Cardiac atrium fibroblast (primary cell): ENCODE results near the gene HLA-DRB1. TPM values are rescaled to one million over a fixed set of nuclear protein-coding genes. Genes with fewer than 3 reads are reported as not detected.

Experiments
- total RNA-seq: library from RNA; depleted of rRNA; stranded (reverse); fragments of >200 nt; gene quantifications from 2 replicates; pipeline ENCODE4 v1.2.3, GENCODE V29; 2015

Gene HLA-DRB1
- not detected in 2 replicates for total RNA-seq

GRCh38 chr6:32589596-32590449 is at the start of gene HLA-DRB1:
Gene HLA-DRB1 (minus strand): TSS chr6:32589848. CDS start chr6:32589742, 106 bp downstream.

GRCh38 chr6:32637219-32637880 is 47.7 kb upstream of the HLA-DRB1 start, which contains the start of gene HLA-DQA1:
Gene HLA-DQA1 (plus strand): TSS chr6:32637406. CDS start chr6:32637459, 53 bp downstream.

GRCh38 chr6:32529697-32530430 is 59.8 kb downstream of the HLA-DRB1 start, which contains the start of gene HLA-DRB5:
Gene HLA-DRB5 (minus strand): TSS chr6:32530287. CDS start chr6:32530224, 63 bp downstream.

Other genes with a start within 250 kb of the HLA-DRB1 start
- not detected in 2 replicates for gene TSBP1, start 217.9 kb downstream of the HLA-DRB1 start, total RNA-seq
- not detected in 2 replicates for gene BTNL2, start 182.7 kb downstream of the HLA-DRB1 start, total RNA-seq
- 0.16 TPM in 1 of 2 replicates, not detected in the other for gene HLA-DRA, start 150.0 kb downstream of the HLA-DRB1 start, total RNA-seq
- not detected in 2 replicates for gene HLA-DRB5, start 59.6 kb downstream of the HLA-DRB1 start, total RNA-seq
- not detected in 2 replicates for gene HLA-DQA1, start 47.6 kb upstream of the HLA-DRB1 start, total RNA-seq
- not detected in 2 replicates for gene HLA-DQB1, start 76.8 kb upstream of the HLA-DRB1 start, total RNA-seq
- not detected in 2 replicates for gene HLA-DQA2, start 151.5 kb upstream of the HLA-DRB1 start, total RNA-seq
- not detected in 2 replicates for gene HLA-DQB2, start 173.7 kb upstream of the HLA-DRB1 start, total RNA-seq
- 0.36 TPM in 1 of 2 replicates, not detected in the other for gene HLA-DOB, start 227.2 kb upstream of the HLA-DRB1 start, total RNA-seq
- gene TAP2, start 248.9 kb upstream of the HLA-DRB1 start, total RNA-seq, result 4.5 and 10.4 TPM in 2 replicates